Activated CD4-positive, alpha-beta T cell treated with anti-CD3 and anti-CD28 coated beads, Interleukin-2, amount 50 U/mL, for 1 hour (primary cell): ENCODE results near the gene EEF2KMT.
"Not testable (repeated sequence)": the region's sequence is repeated elsewhere in the genome, so short reads cannot be mapped to it uniquely, and the experiment has no call there.

Source experiments
- DNase-seq: peaks from one replicate; pipeline ENCODE4 v3.0.0-alpha.2; 2020

Gene EEF2KMT

GRCh38 chr16:5069048-5069447, 28.5 kb downstream of the EEF2KMT start:
- no peak for DNase-seq

DNA sequence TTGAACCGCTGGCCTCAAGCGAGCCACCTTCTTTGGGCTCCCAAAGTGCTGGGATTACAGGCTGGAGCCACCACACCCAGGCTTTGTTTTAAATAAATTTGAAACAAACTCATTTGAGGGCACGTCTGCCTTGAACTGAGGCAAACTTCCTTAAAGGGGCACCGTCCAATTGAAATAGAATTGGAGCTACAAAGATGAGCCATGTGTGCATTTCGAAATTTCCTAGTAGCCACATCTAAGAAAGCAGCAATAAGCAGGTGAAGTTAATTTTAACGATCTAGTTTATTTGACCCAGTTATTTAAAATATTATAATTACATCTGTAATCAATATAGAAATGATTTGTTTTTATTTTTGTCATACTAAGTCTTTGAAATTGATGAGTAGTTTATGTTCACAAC, 31.1 kb downstream of the EEF2KMT start:
- no peak for DNase-seq

- no peak for DNase-seq
These were observed 31.8 kb downstream of the EEF2KMT start, which contains the start of gene C16orf89 for GRCh38 chr16:5065813-5066212. Gene C16orf89, minus strand, starts transcription at chr16:5065956. Its CDS starts 48 bp downstream, at chr16:5065908.

GRCh38 chr16:5065326-5065725, 32.3 kb downstream of the EEF2KMT start:
- no peak for DNase-seq

DNA sequence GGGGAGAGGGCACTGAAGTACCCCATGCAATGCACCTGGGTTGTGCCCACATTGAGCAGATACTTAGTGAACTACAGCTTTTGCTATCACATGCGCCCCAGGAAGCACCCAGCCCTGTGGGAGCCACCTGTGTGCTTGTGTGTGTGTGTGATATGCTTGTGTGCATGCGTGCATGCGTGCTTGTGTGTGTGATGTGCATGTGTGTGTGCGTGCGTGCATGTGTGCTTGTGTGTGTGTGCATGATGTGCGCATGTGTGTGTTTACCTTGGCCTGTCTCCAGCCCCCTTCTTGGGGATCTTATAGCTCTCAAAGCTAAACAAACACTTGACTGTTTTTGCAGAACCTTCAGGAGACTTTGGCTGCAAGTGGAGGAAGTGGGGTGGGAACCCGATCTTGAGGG, 32.7 kb downstream of the EEF2KMT start:
- DNase-seq, result no peak

DNA sequence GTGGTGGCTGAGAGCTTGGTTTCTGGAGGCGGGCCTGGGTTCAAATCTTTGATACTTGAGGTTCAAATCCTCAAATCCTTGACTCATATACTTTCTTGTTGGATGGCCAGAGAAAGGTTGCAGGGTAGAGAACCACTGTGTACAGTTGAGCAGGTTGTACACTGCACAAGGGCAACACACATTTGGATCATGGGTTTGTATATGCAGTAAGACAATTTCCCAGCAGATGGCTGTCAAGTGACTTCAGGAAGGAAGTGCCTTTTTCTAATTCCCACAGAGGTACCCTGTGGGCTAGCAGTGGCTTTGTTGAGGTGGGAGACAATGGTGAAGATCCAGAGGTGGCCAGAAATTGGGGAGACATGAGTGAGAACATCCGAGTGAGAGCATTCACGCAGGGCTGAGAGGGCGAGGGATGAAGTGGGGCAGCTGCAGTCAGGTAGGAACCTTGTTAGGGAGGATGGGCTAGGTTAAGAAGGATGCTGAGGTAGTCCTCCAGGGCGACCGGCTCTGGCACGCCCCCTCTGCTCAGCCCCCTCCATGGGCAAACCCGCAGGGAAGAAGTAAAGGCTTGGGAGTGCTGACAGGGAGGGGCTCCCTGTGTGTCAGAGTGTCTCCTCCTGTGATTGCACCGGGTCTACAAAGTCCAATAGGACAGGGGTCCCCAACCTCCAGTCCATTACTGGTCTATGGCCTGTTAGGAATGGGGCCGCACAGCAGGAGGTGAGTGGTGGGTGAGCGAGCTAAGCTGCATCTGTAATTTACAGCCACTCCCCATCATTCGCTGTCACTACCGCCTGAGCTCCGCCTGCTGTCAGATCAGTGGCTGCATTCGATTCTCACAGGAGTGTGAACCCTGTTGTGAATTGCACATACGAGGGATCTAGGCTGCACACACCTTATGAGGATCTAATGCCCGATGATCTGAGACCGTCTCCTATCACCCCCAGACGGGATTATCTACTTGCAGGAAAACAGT, 34.5 kb downstream of the EEF2KMT start:
- DNase-seq, result no peak

DNA sequence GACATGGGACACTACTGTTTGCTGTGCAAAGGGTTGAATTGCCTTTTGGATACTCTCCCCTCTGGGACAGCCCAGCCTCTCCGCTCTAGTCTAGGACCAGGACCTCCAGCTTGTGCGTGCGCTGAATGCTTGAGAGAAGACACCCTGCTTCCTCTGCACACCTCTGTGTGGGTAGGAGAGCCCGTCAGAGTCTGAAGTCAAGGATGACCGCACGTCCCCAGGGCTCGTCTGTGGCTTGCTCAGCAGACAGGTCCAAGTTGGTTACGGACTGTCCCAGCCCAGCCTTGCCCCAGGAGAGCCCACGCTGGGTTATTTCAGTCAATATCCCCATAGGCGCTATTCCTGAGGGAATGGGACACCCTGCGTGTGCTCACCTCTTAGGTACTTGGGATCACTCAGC, 35.5 kb downstream of the EEF2KMT start:
- no peak for DNase-seq

- DNase-seq, result no peak
These were observed 37.4 kb downstream of the EEF2KMT start for GRCh38 chr16:5060073-5060641.

- DNase-seq, result no peak
These were observed 38.1 kb downstream of the EEF2KMT start for GRCh38 chr16:5059386-5060072.

GRCh38 chr16:5058476-5058875, 39.1 kb downstream of the EEF2KMT start:
- DNase-seq, result no peak

- peak; percentile 32 for DNase-seq
These were observed 41.2 kb downstream of the EEF2KMT start for GRCh38 chr16:5056352-5056751.

GRCh38 chr16:5054876-5055865, 42.4 kb downstream of the EEF2KMT start:
- no peak for DNase-seq

GRCh38 chr16:5046914-5047313, 50.7 kb downstream of the EEF2KMT start:
- DNase-seq, result no peak

DNA sequence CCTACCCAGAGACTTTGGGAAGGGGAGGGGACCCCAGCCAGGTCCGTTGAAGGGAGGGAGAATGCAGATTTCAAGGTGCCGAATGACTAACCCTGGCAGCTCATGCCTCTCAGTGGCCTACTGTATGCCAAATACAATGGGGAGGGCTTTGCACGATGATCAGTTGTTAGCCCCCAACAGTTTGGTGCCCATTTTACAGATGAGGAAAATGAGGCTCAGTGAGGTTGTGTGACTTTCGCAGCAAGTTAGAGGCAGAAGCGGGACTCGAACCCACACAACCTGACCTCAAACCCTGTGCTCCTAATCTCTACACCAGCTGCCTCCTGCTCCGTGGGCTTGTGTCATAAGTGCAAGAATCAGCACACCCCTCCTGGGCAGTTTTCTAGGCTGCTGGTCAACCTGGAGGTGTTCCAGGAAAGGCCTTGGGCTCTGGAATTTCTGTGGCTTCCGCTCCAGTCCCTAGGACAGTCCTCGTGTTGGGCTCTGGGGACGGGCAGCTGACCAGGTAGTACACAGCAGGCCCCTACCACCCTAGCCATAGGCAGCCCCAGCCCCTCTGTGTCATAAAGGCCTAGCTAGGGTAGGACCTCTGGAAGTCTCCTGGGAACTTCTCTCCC, 52.0 kb downstream of the EEF2KMT start:
- DNase-seq, result no peak

GRCh38 chr16:5044581-5044980, 53.0 kb downstream of the EEF2KMT start:
- DNase-seq, result not testable (repeated sequence)

DNA sequence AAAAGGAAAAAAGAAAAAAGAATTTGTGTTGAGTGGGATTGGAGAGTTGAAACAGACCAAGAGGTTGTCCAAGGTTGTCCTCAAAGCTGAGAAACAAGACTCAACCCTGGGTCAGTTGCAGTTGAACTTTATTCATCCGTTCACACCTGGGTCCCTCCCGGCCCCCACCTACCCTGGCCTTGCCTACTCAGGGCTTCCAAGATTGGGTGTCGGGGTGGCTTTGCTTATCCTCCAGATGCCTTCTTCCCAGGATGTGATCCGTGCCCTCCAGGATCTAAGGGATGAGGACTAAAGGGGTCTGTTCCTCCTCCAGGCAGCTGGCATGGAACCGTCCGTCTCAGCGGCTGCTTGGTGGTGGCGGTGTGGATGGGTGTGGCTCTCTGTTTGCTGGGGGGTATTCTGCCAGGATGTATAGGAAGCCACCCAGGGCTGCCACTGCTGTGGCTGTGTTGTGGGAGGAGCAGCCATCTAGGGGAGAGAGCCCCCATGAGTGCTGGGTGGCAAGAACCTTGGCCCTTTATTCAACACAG, 53.5 kb downstream of the EEF2KMT start:
- DNase-seq, result no peak

GRCh38 chr16:5042574-5043171, 54.9 kb downstream of the EEF2KMT start:
- no peak for DNase-seq

DNA sequence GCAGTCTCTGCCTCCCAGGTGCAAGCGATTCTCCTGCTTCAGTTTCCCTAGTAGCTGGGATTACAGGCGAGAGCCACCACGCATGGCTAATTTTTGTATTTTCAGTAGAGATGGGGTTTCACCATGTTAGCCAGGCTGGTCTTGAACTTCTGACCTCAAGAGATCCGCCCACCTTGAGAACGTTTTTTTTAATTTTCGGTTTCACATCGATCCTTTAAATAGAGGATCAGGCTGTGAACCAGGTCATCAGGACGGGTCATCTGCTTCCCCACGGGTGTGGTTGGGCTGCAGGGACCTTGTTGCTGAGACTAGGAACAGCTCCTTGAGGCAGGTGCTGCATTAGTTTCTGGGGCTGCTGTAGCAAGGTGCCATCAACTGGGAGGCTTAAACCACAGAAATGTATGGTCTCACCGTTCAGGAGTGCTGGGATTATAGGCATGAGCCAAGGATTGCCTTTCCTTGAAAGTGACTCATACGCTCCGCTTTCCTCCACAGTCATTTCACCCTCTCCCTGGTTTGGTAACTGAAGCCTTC, 55.9 kb downstream of the EEF2KMT start:
- no peak for DNase-seq

- DNase-seq, result no peak
These were observed 57.1 kb downstream of the EEF2KMT start for GRCh38 chr16:5040451-5040850.

DNA sequence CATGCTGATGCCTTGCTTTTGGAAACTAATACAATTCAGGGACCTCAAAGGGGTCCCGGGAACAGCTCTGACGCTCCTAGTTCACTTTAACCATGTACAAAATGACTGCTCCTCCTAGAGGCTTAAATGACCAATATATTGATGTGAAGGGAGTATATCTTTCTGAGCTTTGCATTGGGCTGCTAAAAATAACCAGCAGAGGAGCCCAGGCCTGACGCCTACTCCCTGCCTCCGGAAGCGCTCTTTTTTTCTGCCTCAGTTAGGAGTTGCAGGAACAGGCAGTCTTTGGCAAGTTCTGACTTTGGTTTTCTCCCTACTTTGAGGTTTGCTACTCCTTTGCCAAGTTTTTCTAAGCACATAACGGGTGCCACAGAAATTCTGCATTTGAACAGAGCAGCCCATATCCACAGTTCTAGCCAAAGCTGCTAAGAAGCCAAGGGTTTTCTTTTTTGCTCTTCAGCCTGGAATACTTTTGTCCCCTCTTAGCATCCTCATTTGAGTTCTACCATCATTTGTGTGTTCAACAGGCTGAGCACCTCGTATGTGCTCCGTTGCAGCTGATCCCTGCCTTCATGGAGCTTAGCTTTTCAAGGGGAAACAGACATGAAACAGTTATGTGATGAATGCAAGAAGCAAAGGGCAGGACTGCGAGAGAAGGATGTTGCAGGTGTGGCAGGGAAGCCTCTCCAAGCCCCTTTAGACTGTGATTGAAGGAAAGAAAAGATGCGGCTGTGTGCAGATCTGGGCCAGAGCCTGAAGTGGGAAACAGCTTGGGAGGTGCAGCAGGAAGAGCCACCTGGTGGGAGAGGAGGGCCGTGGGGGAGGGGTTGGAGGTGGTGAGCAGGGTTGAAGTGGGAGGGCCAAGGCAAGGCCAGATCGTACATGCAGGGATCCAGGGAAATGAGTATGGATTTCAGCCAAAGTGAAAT, 61.1 kb downstream of the EEF2KMT start:
- DNase-seq, result no peak
